GM19463 (cell line): Measurements from ENCODE around the gene FAM24B.

Experiments used
- ATAC-seq: cut with Tn5 transposase; IDR thresholded peaks from one replicate; pipeline ENCODE4 v1.9.1; 2021; ENCODE audit warnings: mild to moderate bottlenecking, moderate library complexity; ENCODE audit not compliant: unreplicated experiment

FAM24B gene

DNA sequence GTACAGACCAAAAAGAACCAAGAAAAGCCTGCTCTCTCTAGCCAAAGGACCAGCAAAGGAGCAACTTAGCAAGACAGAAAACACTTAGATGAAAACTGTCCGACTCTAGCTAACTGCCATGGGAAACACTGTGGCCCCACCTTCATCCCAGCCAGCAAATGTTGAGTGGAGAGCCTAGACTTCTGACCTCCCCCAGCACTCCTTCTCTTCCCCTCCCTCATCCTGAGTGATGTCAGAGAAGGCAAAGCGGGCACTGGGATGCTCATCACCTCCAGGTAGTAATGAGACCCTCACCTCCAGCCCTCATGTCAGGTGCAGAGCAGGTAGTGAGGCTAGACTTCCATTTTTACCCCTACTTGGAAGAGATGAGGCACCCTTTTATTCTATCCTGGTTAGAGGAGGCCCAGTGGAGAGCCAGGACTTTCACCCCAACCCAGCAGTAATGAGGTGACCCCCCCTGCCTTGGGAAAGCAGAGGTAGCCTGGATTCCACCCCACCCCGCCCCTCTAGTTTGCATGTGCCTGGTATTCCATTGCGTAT, 50.6 kb downstream of the FAM24B start:
- no peak for ATAC-seq

- ATAC-seq = no peak
Measured at GRCh38 chr10:122827302-122827701, 52.1 kb downstream of the FAM24B start.

DNA sequence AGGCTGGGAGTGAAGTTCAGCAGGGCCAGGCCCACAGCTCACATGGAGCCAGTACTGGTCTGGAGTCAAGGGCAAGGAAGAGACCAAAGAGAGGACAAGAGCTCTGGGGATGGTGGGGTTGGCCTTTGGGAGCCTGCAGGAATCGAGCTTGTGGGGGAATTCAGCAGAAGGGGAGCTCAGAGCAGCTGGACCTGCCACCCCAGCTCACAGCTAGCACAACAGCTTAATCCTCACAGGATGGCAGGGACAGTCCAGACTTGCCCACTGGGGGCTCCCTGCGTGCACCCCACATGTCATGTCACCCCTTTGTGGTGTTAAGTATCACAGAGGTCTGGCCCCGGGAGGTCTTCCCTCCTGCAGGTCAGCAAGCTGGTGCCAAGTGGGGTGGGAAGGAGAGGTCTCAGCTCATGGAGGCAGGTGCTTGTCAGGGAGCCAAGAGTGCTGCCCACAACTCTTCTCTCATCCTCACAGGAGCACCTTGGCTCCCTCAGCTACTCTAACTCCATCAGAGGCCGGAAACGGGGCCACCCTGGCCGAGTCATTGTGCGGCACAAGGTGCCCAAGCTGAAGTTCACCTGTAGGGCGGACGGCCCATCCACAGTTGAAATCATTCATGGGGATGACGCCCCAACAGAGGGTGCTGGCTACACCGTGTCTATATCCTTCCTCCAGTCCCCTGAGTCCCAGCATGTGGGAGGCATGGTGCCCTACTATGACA, 56.2 kb downstream of the FAM24B start:
- ATAC-seq = no peak

- no peak for ATAC-seq
Measured at GRCh38 chr10:122821808-122822207, 57.6 kb downstream of the FAM24B start.

DNA sequence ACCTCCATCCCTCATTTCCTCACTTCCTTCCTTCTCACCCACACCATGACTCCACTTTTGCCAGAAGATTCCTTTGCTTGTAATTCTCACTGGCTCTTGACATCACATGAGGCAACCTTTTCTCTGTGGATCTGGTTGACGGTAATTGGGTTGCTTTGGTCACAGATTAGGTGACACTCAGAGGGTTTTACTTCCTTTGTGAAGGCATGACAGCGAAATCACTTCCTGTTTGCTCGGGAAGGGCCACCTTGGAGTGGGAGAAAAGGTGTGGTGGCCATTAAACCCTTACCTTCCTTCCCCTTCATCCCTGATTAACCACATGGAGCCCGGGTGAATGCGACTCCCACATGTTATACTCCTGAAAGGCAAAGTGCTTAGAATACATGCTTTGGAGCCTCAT, 63.9 kb downstream of the FAM24B start:
- no peak for ATAC-seq

DNA sequence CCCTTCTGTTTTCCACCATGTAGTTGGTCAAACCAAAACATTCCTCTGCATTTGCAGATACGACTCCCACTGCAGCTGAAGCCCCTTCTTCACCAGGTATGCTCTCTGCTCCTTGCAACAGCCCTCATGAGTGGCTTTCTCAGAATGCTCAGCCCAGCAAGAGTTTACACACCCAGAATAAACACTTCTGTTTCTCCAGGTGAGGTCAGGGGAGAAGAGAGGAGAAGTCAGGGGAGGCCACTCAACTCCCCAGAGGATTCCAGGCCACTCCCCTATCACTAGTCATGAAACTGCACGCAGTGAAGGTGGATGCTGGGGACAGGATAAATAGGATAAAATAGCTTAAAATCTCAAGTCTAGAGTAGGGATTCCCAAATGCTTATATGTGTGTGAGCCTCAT, 64.9 kb downstream of the FAM24B start:
- ATAC-seq = no peak

DNA sequence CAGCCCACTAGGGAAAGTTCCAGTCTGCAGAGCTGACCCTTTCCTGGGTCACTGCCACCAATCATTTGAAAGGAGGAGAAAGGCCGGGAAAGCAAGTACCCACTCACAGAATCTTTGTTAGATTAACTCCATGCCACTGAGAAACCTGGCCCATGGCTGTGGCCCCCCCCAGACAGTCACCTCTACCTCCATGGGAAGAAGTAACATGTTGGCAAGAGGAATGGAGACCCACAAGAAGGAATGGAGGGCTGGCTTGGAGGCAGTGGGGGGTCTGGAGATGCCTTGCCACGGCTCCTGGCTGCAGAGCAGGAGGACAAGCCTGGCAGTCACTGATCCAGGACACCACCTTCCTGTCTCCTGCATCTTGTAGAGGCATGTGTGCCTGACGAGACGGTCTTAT, 66.6 kb downstream of the FAM24B start:
- no peak for ATAC-seq

- ATAC-seq = no peak
Measured at GRCh38 chr10:122802282-122802681, 77.1 kb downstream of the FAM24B start.
